Stomach smooth muscle (tissue), 2 donors: ENCODE results near the gene SETD1B.

Source experiments
- H3K27ac ChIP-seq: one replicate; pipeline ENCODE4 v1.7.0; 2013; ENCODE audit warnings: mild to moderate bottlenecking, low read length, inconsistent platforms
- H3K27me3 ChIP-seq, 2 donors: one replicate each; pipeline ENCODE4 v1.7.0; 2013; ENCODE audit warnings: low read length in 2 of 2; ENCODE audit not compliant: insufficient read depth in 2 of 2, control insufficient read depth in 1 of 2
- H3K36me3 ChIP-seq, 2 donors: one replicate each; pipeline ENCODE4 v1.7.0; 2013; ENCODE audit warnings: low read length in 2 of 2; ENCODE audit not compliant: control insufficient read depth in 2 of 2, insufficient read depth in 2 of 2
- H3K4me1 ChIP-seq: one replicate; pipeline ENCODE4 v1.7.0; 2013; ENCODE audit warnings: low read length; ENCODE audit not compliant: control insufficient read depth, insufficient read depth
- H3K4me3 ChIP-seq, 2 donors: one replicate each; pipeline ENCODE4 v1.7.0; 2013; ENCODE audit warnings: low read length in 2 of 2
- H3K9ac ChIP-seq, 2 donors: one replicate each; pipeline ENCODE4 v1.7.0; 2013; ENCODE audit warnings: low read length in 2 of 2, mild to moderate bottlenecking in 1 of 2
- H3K9me3 ChIP-seq, 2 donors: one replicate each; pipeline ENCODE4 v1.7.0; 2013; ENCODE audit warnings: low read length in 2 of 2; ENCODE audit not compliant: control insufficient read depth in 2 of 2
- donor health status: healthy.
- donor health status: Pancreatic carcinoma.

Gene SETD1B

DNA sequence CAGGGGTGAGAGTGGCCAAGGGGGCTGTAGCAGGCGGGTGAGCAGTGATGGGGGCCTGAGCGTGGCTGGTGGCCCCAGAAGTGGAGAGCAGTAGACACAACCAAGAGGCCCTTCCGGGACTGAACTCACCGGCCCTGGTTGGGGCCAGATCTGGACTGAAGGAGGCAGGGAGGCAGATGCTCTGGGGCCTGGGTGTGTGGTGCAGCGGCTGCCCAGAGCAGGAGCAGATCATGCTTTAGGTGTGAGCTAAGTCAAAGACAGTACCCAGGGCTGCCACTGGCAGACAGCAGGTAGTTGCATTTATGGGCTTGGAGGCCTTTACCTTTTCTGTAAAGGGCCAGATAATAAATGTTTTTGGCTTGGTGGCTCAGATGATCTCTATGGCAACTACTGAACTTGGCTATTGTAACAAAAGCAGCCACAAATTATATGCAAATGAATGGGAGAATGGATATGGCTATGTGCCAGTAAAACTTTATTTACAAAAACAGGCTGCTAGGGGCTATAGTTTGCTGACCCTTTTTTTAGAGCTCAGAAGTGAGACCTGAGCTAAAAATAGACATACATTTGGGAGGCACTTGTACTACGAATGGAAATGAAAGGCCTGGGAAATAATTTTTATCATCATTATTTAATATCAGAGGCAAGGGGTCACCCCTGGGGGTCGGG is 25.6 kb downstream of the SETD1B start:
- H3K4me1 ChIP-seq = peaks cover 8% of the 10 kb centered on the region
- H3K4me3 ChIP-seq = no peak overlapping the region
- H3K9ac ChIP-seq = no peak overlapping the region
- H3K27me3 ChIP-seq = no peaks in the 10 kb centered on the region
- H3K27ac ChIP-seq = no peak overlapping the region
- H3K9me3 ChIP-seq = no peaks in the 10 kb centered on the region
- peaks cover 33 to 36% of the 10 kb centered on the region in 2 donors for H3K36me3 ChIP-seq

DNA sequence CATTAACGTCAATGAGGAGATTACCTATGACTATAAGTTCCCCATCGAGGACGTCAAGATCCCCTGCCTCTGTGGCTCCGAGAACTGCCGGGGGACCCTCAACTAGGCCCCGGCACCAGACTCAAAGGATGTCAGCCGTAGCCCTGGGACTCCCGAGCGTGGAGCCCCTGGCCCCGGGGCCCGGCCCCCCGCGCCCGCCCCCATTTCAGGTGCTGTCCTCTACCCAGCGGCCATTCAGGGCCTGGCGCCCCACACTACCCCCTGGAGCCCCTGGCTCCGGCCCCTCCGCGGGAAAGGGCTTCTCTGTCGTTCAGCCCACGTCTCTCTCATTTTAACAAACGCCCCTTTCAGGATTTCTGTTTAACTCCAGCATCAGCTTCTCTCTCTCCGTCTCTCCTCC is 26.3 kb downstream of the SETD1B start:
- Histone ChIP-seq H3K27ac (peak overlapping the region; percentile 6), H3K9ac (no peak overlapping the region), H3K27me3 (no peaks in the 10 kb centered on the region), H3K4me1 (peaks cover 8% of the 10 kb centered on the region), H3K4me3 (no peak overlapping the region), H3K36me3 (peaks cover 33 to 36% of the 10 kb centered on the region in 2 donors), H3K9me3 (no peaks in the 10 kb centered on the region)

DNA sequence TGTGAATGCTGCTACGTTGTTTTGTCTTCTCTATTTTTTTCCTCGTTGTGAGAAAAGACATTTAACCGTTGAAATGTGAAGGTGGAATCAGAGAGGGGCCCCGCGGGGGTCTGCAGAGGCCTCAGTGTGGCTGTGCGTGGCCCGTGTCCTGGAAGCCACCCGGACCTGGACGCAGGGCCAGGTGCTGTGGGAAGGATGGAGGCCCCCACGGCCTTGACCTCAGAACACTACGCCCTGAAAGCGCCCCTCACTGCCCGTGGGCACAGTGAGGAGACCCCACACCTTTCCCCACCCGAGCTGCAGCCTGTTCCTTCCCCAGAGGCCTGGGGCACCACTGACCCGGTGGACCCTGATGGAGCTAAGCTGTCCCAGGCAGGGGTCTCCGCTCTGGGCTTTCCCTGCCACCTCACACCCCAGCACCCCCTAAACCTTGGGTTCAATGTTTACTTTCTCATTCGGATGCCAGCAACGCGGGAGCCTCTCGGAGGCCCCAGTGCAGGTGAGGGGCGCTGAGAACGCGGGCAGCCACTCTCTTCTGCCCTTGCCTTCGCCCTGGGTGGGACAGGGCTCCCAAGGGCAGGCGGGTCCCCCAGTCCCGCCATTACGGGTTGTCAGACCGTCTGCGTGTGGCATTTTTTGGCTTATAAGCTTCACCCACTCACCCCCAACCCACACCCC is 26.9 kb downstream of the SETD1B start:
- no peak overlapping the region for H3K4me3 ChIP-seq
- H3K27me3 ChIP-seq = no peaks in the 10 kb centered on the region
- H3K9me3 ChIP-seq = no peaks in the 10 kb centered on the region
- no peak overlapping the region for H3K9ac ChIP-seq
- peaks cover 33 to 36% of the 10 kb centered on the region in 2 donors for H3K36me3 ChIP-seq
- peaks cover 8% of the 10 kb centered on the region for H3K4me1 ChIP-seq
- peak overlapping the region; percentile 6 for H3K27ac ChIP-seq

DNA sequence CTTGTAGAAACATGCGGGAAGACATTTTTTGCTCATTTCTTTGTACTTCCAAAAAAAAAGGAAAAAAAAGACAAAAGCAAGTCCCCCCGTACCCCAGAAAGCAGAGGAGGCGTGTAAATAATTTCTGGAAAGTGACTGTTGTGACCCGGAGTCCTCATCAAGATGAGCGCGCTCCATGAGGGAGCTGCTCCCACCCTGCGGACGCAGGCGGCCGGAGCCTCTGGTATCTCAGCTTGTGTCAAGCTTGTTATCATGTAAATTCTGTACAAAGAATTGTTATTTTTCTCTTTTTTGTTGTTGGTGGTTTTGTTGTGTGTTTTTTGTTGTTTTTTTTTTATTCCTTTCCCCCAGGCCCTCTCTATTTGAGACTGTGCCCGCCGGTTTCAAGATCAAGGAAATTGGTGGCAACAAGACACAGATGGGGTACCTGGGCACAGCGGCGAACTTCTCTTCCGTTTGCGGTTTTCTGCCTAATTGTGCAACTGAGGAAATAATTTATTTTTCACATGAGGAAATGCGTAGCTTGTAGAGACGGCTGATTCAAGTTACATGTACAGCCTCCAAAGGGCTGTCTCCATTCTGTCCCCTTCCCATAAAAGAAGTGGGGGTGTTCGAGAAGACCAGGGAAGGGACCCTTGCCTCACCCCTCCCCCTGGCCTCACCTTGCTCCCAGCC is 27.9 kb downstream of the SETD1B start:
- H3K36me3 ChIP-seq = peaks cover 27 to 35% of the 10 kb centered on the region in 2 donors
- H3K9me3 ChIP-seq = no peaks in the 10 kb centered on the region
- H3K9ac ChIP-seq = no peak overlapping the region
- H3K27me3 ChIP-seq = no peaks in the 10 kb centered on the region
- H3K27ac ChIP-seq = no peak overlapping the region
- H3K4me3 ChIP-seq = no peak overlapping the region
- peaks cover 8% of the 10 kb centered on the region for H3K4me1 ChIP-seq

DNA sequence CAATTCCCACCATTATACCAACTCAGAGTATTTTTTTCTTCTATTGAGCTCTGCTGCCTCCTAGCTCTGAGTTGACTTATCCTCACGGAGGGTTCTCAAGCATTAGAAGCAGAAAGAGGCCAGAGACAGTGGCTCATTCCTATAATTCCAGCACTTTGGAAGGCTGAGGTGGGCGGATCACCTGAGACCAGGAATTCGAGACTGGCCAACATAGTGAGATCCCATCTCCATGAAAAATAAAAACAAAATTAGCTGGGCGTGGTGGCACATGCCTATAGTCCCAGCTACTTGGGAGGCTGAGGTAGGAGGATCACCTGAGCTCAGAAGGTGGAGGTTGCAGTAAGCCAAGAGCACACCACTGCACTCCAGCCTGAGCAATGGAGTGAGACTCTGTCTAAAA is 33.9 kb downstream of the SETD1B start:
- Histone ChIP-seq H3K36me3 (no peaks in the 10 kb centered on the region), H3K27ac (no peak overlapping the region), H3K4me1 (peaks cover 14% of the 10 kb centered on the region), H3K9ac (no peak overlapping the region), H3K27me3 (no peaks in the 10 kb centered on the region), H3K9me3 (no peaks in the 10 kb centered on the region), H3K4me3 (no peak overlapping the region)

DNA sequence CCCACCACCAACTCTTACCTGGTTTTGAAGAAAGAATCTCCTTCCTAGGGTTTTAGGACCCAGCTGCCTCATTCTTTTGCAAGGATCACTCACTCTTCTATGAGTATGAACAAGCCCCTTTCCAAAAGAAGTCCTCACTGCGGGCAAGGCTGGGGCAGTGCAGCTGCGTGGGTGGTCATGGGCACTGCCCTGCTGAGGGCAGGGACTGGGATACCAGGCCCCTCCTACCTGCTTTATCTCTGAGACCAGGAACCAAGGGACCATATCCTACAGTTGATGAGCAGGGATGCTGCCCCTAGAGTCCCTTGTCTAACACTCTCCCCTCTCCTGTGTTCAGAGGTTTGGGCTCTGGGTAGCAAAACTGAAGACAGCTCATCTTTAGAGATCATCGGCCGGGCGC is 34.3 kb downstream of the SETD1B start:
- Histone ChIP-seq H3K27ac (no peak overlapping the region), H3K9me3 (no peaks in the 10 kb centered on the region), H3K4me3 (no peak overlapping the region), H3K4me1 (peaks cover 14% of the 10 kb centered on the region), H3K36me3 (no peaks in the 10 kb centered on the region), H3K9ac (no peak overlapping the region), H3K27me3 (no peaks in the 10 kb centered on the region)

DNA sequence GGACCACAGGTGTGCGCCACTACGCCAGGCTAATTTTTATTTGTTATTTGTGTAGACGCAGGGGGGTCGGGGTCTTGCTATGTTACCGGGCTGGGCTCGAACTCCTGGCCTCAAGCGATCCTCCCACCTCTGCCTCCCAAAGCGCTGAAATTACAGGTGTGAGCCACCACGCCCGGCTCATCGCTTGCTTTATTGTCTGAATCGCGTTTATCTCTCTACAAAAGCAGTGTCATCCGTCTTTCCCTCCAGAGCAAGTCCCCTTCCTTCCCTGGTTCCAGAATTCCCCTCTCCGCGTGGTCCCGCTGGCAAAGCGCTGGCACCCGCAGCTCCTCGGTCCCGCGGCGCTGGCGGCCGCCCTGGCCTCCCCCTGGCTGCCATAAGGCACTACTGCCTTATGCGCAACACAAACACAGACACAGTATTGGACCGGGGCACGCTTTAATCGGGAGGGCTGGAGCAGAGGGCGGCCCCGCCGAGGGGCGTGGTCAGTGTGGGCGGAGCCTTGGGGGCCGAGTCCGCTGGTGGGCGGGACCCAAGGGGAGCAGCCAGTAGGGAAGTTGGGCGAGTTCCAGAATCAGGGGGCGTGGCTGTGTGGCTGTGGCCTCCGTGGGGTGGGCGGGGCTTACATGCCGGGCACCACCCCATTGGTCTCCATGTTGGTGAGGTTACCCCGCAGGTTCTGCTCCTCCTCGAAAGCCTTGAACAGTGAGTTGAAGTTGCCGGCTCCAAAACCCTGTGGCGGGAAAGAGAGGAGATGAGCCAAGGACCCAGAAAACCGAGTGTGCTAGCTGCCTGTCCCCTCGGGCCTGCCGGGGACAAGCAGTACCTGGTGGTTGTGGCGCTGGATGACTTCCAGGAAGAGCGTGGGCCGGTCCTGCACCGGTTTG is 35.5 kb downstream of the SETD1B start:
- no peaks in the 10 kb centered on the region for H3K36me3 ChIP-seq
- peak overlapping the region; percentile 81 to 89 for H3K4me3 ChIP-seq
- H3K9me3 ChIP-seq = no peaks in the 10 kb centered on the region
- peak overlapping the region; percentile 49 for H3K27ac ChIP-seq
- H3K27me3 ChIP-seq = no peaks in the 10 kb centered on the region
- peak overlapping the region; percentile 71 to 78 for H3K9ac ChIP-seq
- peaks cover 14% of the 10 kb centered on the region for H3K4me1 ChIP-seq

DNA sequence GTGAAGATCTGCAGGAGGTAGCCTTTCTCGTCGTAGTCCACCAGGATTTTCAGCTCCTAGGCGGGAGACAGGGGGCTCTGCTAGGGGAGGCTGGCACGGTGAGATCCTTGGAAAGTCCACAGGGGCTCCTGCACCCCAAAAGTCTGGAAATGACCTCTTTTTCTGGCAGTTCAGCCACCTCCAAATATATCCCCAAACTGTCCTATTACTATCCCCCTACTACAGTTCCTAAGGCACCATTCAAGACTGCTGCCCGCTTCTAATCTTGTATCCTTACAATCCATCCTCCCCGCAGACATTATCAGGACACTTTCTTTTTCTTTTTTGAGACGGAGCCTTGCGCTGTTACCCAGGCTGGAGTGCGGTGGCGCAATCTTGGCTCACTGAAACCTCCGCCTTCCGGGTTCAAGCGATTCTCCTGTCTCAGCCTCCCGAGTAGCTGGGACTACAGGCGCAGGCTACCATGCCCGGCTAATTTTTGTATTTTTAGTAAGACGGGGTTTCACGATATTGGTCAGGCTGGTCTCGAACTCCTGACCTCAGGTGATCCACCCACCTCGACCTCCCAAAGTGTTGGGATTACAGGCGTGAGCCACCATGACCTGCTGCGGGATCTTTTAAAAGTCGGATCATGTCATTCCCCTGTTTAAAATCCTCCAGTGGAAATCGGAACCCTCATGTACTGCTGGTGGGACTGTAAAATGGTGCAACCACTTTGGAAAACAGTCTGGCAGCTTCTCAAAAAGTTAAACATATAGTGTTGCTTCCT is 36.4 kb downstream of the SETD1B start:
- no peaks in the 10 kb centered on the region for H3K9me3 ChIP-seq
- peak overlapping the region; percentile 81 to 89 for H3K4me3 ChIP-seq
- H3K27ac ChIP-seq = peak overlapping the region; percentile 49
- H3K36me3 ChIP-seq = no peaks in the 10 kb centered on the region
- no peaks in the 10 kb centered on the region for H3K27me3 ChIP-seq
- H3K9ac ChIP-seq = peak overlapping the region; percentile 71 to 78
- peaks cover 14% of the 10 kb centered on the region for H3K4me1 ChIP-seq

DNA sequence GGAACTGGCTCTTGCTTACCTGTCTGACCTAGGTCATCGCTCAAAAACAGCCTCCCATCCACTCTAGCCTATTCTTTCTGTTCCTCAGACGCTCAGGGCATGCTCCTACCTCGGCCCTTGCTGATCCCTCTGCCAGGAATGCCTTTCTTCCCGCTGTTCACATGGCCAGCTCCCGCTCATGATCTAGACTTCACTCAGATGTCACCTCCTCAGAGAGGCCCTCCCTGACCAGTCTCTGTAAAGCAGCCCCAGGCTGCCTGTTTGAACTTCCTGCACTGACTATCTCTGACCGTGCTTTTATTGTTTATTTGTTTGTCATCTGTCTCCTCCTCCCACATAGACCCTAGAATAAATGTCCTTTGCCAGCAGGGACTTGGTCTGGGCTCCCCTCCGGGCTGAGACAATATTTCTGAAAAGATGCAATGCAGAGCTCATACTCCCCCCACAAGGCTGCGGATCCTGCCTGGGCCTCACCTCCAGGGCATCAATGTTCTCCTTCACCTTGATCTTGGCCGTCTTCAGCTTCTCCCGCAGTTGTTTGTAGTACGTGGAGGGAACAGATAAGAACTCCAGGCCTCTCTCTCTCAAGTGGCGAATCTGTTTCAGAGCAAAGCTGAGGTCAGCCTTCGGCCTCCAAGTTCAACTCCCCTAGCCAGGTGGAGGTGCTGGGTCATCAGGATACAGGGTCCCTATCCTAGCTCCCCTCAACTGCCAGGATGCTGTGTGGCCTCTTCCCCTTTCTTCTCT is 39.6 kb downstream of the SETD1B start:
- H3K9ac ChIP-seq = no peak overlapping the region
- no peak overlapping the region for H3K27ac ChIP-seq
- no peaks in the 10 kb centered on the region for H3K36me3 ChIP-seq
- H3K27me3 ChIP-seq = no peaks in the 10 kb centered on the region
- peaks cover 14% of the 10 kb centered on the region for H3K4me1 ChIP-seq
- H3K9me3 ChIP-seq = no peaks in the 10 kb centered on the region
- no peak overlapping the region for H3K4me3 ChIP-seq
